Esophagus squamous epithelium (tissue), 5 donors: ENCODE results near the gene XIAP. TPM values are rescaled to one million over a fixed set of nuclear protein-coding genes. Genes with fewer than 3 reads are reported as not detected.
"Not testable (repeated sequence)": the region's sequence is repeated elsewhere in the genome, so short reads cannot be mapped to it uniquely, and the experiment has no call there.

Experiments used
- DNase-seq: peaks from one replicate; lab custom pipeline; 2025; lab: John Stamatoyannopoulos, UW
- H3K27ac ChIP-seq, 4 donors: fragments of 200-600 bp; sonication (generic); one replicate each; pipeline ENCODE4 v1.5.1; 2016 to 2019; ENCODE audit warnings: mild to moderate bottlenecking in 1 of 4
- H3K27me3 ChIP-seq, 4 donors: fragments of 200-600 bp; sonication (generic); 1 replicate in 3 of 4; 2 replicates in 1 of 4; pipeline versions ENCODE4 v1.5.1 to v1.6.0; 2017 to 2021; ENCODE audit warnings: antibody characterized with exemption in 1 of 4
- H3K36me3 ChIP-seq, 3 donors: fragments of 200-600 bp; sonication (generic); one replicate each; pipeline ENCODE4 v1.5.1; 2016 to 2019
- H3K4me1 ChIP-seq, 3 donors: fragments of 200-600 bp; sonication (generic); one replicate each; pipeline ENCODE4 v1.5.1; 2017 to 2019
- H3K4me3 ChIP-seq, 4 donors: fragments of 200-600 bp; sonication (generic); 1 replicate in 3 of 4; 2 replicates in 1 of 4; pipeline ENCODE4 v1.5.1; 2016 to 2019; ENCODE audit warnings: mild to moderate bottlenecking in 2 of 4, moderate library complexity in 1 of 4
- H3K9me3 ChIP-seq, 3 donors: fragments of 200-600 bp; sonication (generic); one replicate each; pipeline ENCODE4 v1.5.1; 2016 to 2019
- CTCF ChIP-seq, 6 experiments: fragments of 450-650 bp in 4 of 6; fragments of 200-600 bp in 2 of 6; sonication (generic) in 2 of 6; IDR thresholded peaks; one replicate each; pipeline ENCODE4 v1.5.1; 2016 to 2019; ENCODE audit warnings: antibody characterized with exemption in 6 of 6, mild to moderate bottlenecking in 4 of 6, moderate library complexity in 4 of 6
- POLR2A ChIP-seq, 4 donors: fragments of 450-650 bp; IDR thresholded peaks; one replicate each; pipeline ENCODE4 v1.6.1; 2017; ENCODE audit warnings: antibody characterized with exemption in 4 of 4, mild to moderate bottlenecking in 4 of 4, moderate library complexity in 3 of 4
- WGBS, 2 donors: methylation state at CpG; one replicate each; pipeline ENCODE4 v1.1.5; 2018; 5-methylcytosine and 5-hydroxymethylcytosine counted together
- intact Hi-C: fragments of 100-400 bp; cut with DNase I; formaldehyde crosslinking; loops from one replicate; pipeline ENCODE4 v1.15.0; 2022
- total RNA-seq, 4 donors: library from RNA; depleted of rRNA; stranded (reverse); fragments of >200 nt; gene quantifications; one replicate each; pipeline ENCODE4 v1.1.0, GENCODE V29; 2016
- donor health status: DM: yes; HTN: yes; CAD: no.

Gene XIAP
- total RNA-seq, 4 donors from 2014 or later = 20.0 to 38.5 (median 30.8) TPM

GRCh38 chrX:123924186-123924585 is 64.3 kb downstream of the XIAP start:
- H3K27me3 ChIP-seq = no peaks in the 10 kb centered on the region
- H3K36me3 ChIP-seq = no peaks in the 10 kb centered on the region
- WGBS, 2 donors = 50 to 60% methylated on average over 1 of the region's 1 CpG
- intact Hi-C loops = no loop called here
- DNase-seq = no peak
- H3K4me3 ChIP-seq = no peak overlapping the region
- no peaks in the 10 kb centered on the region for H3K9me3 ChIP-seq
- H3K4me1 ChIP-seq = no peaks in the 10 kb centered on the region
- TF ChIP-seq CTCF (IDR thresholded peaks at IDR 0.05) (no peak), POLR2A (IDR thresholded peaks at IDR 0.05) (no peak)
- H3K27ac ChIP-seq = no peak overlapping the region

GRCh38 chrX:123927845-123928244 is 68.0 kb downstream of the XIAP start:
- Histone ChIP-seq H3K4me1 (no peaks in the 10 kb centered on the region), H3K9me3 (peaks cover 0 to 10% (median 0%) of the 10 kb centered on the region in 3 donors), H3K27me3 (no peaks in the 10 kb centered on the region), H3K36me3 (no peaks in the 10 kb centered on the region), H3K4me3 (no peak overlapping the region), H3K27ac (no peak overlapping the region)
- intact Hi-C loops = no loop called here
- no peak for DNase-seq
- TF ChIP-seq CTCF (IDR thresholded peaks at IDR 0.05) = no peak
- TF ChIP-seq POLR2A (IDR thresholded peaks at IDR 0.05) = no peak
- 62 to 86% methylated on average over 2 of the region's 2 CpGs for WGBS, 2 donors

- intact Hi-C loops, H3K27me3 ChIP-seq: not testable (repeated sequence)
- 29 to 31% methylated on average over 1 to 2 of the region's 2 CpGs for WGBS, 2 donors
Measured at GRCh38 chrX:123932055-123932454, 72.2 kb downstream of the XIAP start.

GRCh38 chrX:123943074-123943473 is 83.2 kb downstream of the XIAP start:
- Histone ChIP-seq H3K4me1 (no peaks in the 10 kb centered on the region), H3K27me3 (no peaks in the 10 kb centered on the region), H3K36me3 (no peaks in the 10 kb centered on the region), H3K27ac (no peak overlapping the region), H3K9me3 (no peaks in the 10 kb centered on the region), H3K4me3 (no peak overlapping the region)
- DNase-seq = no peak
- intact Hi-C loops = no loop called here
- TF ChIP-seq CTCF (IDR thresholded peaks at IDR 0.05) (no peak), POLR2A (IDR thresholded peaks at IDR 0.05) (no peak)
- WGBS, 2 donors = 0 to 29% methylated on average over 1 of the region's 1 CpG

More at GRCh38 chrX:123932055-123932454, 72.2 kb downstream of the XIAP start:
- H3K27ac ChIP-seq, H3K4me3 ChIP-seq, H3K4me1 ChIP-seq, H3K9me3 ChIP-seq, DNase-seq, H3K36me3 ChIP-seq: not testable (repeated sequence)

- no peaks in the 10 kb centered on the region for H3K9me3 ChIP-seq
- H3K36me3 ChIP-seq = no peaks in the 10 kb centered on the region
- intact Hi-C loops = no loop called here
- H3K27me3 ChIP-seq = no peaks in the 10 kb centered on the region
- DNase-seq = no peak
- no peak overlapping the region for H3K27ac ChIP-seq
- H3K4me3 ChIP-seq = no peak overlapping the region
- no peak for TF ChIP-seq CTCF (IDR thresholded peaks at IDR 0.05)
- TF ChIP-seq POLR2A (IDR thresholded peaks at IDR 0.05) = no peak
- 44 to 50% methylated on average over 2 of the region's 2 CpGs for WGBS, 2 donors
- no peaks in the 10 kb centered on the region for H3K4me1 ChIP-seq
Measured at GRCh38 chrX:123943488-123943887, 83.6 kb downstream of the XIAP start.

- TF ChIP-seq POLR2A (IDR thresholded peaks at IDR 0.05) = no peak
- TF ChIP-seq CTCF (IDR thresholded peaks at IDR 0.05) = no peak
- Histone ChIP-seq H3K36me3 (no peaks in the 10 kb centered on the region), H3K4me1 (no peaks in the 10 kb centered on the region), H3K27me3 (no peaks in the 10 kb centered on the region), H3K9me3 (no peaks in the 10 kb centered on the region), H3K4me3 (no peak overlapping the region), H3K27ac (no peak overlapping the region)
- no peak for DNase-seq
- intact Hi-C loops = no loop called here
- WGBS, 2 donors = 89 to 100% methylated on average over 2 of the region's 2 CpGs
Measured at GRCh38 chrX:123949846-123950245, 90.0 kb downstream of the XIAP start.
